GM23248 (cell line): ENCODE measurements around the gene CNNM4. TPM values are rescaled to one million over a fixed set of nuclear protein-coding genes. Genes with fewer than 3 reads are reported as not detected.

Experiments used
- DNase-seq: peaks from one replicate; pipeline ENCODE4 v3.0.0-alpha.2; 2015
- H2AFZ ChIP-seq: fragments of 200-600 bp; sonication (generic); 2 replicates; pipeline ENCODE4 v1.6.1; 2016; ENCODE audit warnings: antibody characterized with exemption
- H3F3A ChIP-seq: fragments of 200-600 bp; sonication (generic); 2 replicates; pipeline ENCODE4 v1.6.1; 2016; ENCODE audit warnings: mild to moderate bottlenecking, antibody characterized with exemption, mixed run types; ENCODE audit not compliant: insufficient read depth
- H3K27ac ChIP-seq: fragments of 200-600 bp; sonication (generic); 2 replicates; pipeline ENCODE4 v1.5.1; 2016; ENCODE audit warnings: mild to moderate bottlenecking
- H3K27me3 ChIP-seq: fragments of 200-600 bp; sonication (generic); replicated peaks from 2 replicates; pipeline ENCODE4 v1.6.1; 2016; ENCODE audit warnings: mild to moderate bottlenecking; ENCODE audit not compliant: insufficient read depth
- H3K36me3 ChIP-seq: fragments of 200-600 bp; sonication (generic); 2 replicates; pipeline ENCODE4 v1.6.1; 2016; ENCODE audit warnings: low read depth, mild to moderate bottlenecking
- H3K4me1 ChIP-seq: fragments of 200-600 bp; sonication (generic); 2 replicates; pipeline ENCODE4 v1.6.1; 2016; ENCODE audit warnings: mild to moderate bottlenecking; ENCODE audit not compliant: insufficient read depth
- H3K4me2 ChIP-seq: fragments of 200-600 bp; sonication (generic); one replicate; pipeline ENCODE4 v1.6.1; 2016; ENCODE audit warnings: mild to moderate bottlenecking; ENCODE audit not compliant: unreplicated experiment
- H3K4me3 ChIP-seq: fragments of 200-600 bp; sonication (generic); 2 replicates; pipeline ENCODE4 v1.5.1; 2016; ENCODE audit warnings: mild to moderate bottlenecking
- H3K79me2 ChIP-seq: fragments of 200-600 bp; sonication (generic); 2 replicates; pipeline ENCODE4 v1.6.1; 2016; ENCODE audit warnings: mild to moderate bottlenecking; ENCODE audit not compliant: insufficient read depth
- H3K9ac ChIP-seq: fragments of 200-600 bp; sonication (generic); 2 replicates; pipeline ENCODE4 v1.6.1; 2016; ENCODE audit warnings: mild to moderate bottlenecking
- H3K9me2 ChIP-seq: fragments of 200-600 bp; sonication (generic); 2 replicates; pipeline ENCODE4 v1.6.1; 2016; ENCODE audit warnings: mixed run types, mild to moderate bottlenecking, moderate library complexity; ENCODE audit not compliant: insufficient read depth
- H3K9me3 ChIP-seq: fragments of 200-600 bp; sonication (generic); one replicate; pipeline ENCODE4 v1.6.1; 2017; ENCODE audit warnings: low read depth
- H4K20me1 ChIP-seq: fragments of 200-600 bp; sonication (generic); 2 replicates; pipeline ENCODE4 v1.6.0; 2016; ENCODE audit not compliant: insufficient read depth
- EZH2 ChIP-seq: fragments of 200-600 bp; sonication (generic); IDR thresholded peaks from 2 replicates; pipeline ENCODE4 v1.6.1; 2018; ENCODE audit warnings: antibody characterized with exemption, mild to moderate bottlenecking; ENCODE audit not compliant: insufficient read depth, poor library complexity, severe bottlenecking
- EZH2phosphoT487 ChIP-seq: fragments of 200-600 bp; sonication (generic); IDR thresholded peaks from 2 replicates; pipeline ENCODE4 v1.6.1; 2018; ENCODE audit warnings: antibody characterized with exemption, moderate library complexity, mild to moderate bottlenecking, low read depth; ENCODE audit not compliant: insufficient read depth
- WGBS, 2 experiments: methylation state at CpG; one replicate each; pipeline ENCODE4 v1.1.6; 2015 to 2017; ENCODE audit warnings: low lambda C conversion rate in 2 of 2, low coverage in 1 of 2; ENCODE audit errors: missing lambda C conversion rate in 2 of 2; 5-methylcytosine and 5-hydroxymethylcytosine counted together
- in situ Hi-C: fragments of 300-500 bp; cut with MboI; formaldehyde crosslinking; loops from 2 replicates; pipeline ENCODE4 v1.15.0; 2020
- polyA plus RNA-seq: library from polyadenylated mRNA; unstranded; fragments of >200 nt; fragmentation: Nextera tagmentation; extraction: Ambion mirVana; gene quantifications from 2 replicates; pipeline ENCODE4 v1.2.1, GENCODE V29; 2016
- total RNA-seq: library from RNA; depleted of rRNA; stranded (reverse); fragments of >200 nt; shearing (Covaris generic); gene quantifications from 2 replicates; pipeline ENCODE4 v1.2.3, GENCODE V29; 2014; rRNA removed

CNNM4 gene
- total RNA-seq = 4.8 and 6.1 TPM in 2 replicates
- 2.4 and 2.8 TPM in 2 replicates for polyA plus RNA-seq

DNA sequence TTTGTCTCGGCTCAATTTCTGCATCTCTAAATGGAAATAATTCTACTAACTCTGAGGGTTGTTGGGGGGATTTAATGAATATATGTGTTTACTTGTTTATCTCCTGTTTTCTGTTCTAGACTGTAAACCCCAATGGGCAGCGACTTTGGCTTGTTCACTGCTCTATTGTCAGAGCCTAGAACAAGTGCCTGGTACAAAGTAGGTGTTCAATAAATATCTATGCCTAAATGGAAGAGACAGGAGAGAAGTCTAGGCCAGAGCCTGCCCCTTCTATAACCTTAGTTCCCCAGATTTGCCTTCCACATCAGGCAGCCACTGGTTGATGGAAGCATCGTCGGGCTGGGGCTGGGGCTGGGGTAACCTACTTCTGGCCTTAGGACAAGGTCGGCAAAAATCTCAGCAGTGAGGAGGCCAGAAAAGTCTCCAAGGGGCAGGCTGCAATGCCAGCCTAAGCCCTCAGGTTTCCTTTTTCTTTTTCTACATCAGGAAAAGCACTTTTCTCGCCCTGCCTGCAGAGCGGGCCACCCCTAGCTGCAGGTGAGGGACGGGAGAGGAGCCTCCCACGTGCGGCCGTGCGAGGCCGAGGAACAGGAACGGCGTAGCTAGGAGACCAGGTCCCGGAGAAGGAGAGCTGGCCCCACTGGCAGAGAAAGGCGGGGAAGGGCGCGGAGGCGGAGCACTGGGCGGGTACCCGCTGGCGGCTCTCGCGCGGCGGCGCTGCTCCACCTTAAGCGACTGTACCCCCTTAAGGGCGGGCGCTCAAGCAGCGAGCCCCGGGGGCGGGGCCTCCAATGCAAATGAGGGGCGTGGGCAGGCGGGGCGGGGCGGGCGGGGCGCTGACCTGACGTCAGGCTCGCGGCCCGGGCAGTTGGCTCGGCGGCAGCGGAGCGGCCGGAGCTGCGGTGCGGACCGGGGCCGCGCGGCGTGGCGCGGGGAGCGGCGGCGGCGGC, at the start of gene CNNM4:
Gene CNNM4, plus strand, starts transcription at position 867 of the 950 bp plus-strand sequence. CDS start 98 bp downstream, outside the sequence.
- Histone ChIP-seq H3K4me3 (peak within 1 kb of the TSS; percentile 72), H3K4me2 (peak within 1 kb of the TSS; percentile 79), H3K4me1 (peaks cover 23% of the 10 kb centered on the region), H3F3A (no peaks in the 10 kb centered on the region), H3K36me3 (no peaks in the 10 kb centered on the region), H4K20me1 (no peaks in the 10 kb centered on the region), H3K9me3 (no peaks in the 10 kb centered on the region), H3K27me3 (no peaks in the 10 kb centered on the region), H3K9ac (peak within 1 kb of the TSS; percentile 72), H3K79me2 (0 out of 2 replicates have a peak, but pooled peaks cover 9% of the 10 kb centered on the region), H3K27ac (peak within 1 kb of the TSS; percentile 19), H2AFZ (peak within 1 kb of the TSS; percentile 86), H3K9me2 (no peaks in the 10 kb centered on the region)
- 6 to 14% methylated on average over 25 to 58 of the region's 62 CpGs for WGBS, 2 experiments
- DNase-seq = peak; percentile 98
- TF ChIP-seq EZH2 (no peak), EZH2phosphoT487 (no peak)
- in situ Hi-C loops = no loop called here

DNA sequence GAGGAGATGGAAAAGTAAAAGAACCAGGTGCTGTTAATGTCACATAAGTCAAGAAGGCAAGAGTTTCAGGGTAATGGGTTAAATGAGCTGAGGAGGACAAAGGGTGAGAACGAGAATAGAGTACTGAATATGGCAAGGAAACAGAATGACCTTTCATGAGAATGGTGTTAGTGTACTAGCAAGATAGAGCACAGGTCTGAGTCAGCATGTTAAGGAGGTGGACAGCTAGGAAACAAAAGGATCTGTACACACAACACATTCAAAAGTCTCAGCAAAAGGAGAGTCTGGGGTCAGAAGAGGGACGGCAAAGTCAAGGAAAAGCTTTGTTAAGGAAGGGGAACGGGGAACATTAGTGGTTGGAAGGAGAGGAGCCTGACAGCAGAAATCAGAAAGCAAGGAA, 49.7 kb upstream of the CNNM4 start:
- Histone ChIP-seq H3K27ac (no peak overlapping the region), H3K79me2 (no peaks in the 10 kb centered on the region), H4K20me1 (no peaks in the 10 kb centered on the region), H3K9me2 (no peaks in the 10 kb centered on the region), H3K4me3 (no peak overlapping the region), H3K4me2 (no peak overlapping the region), H2AFZ (no peak overlapping the region), H3K36me3 (peaks cover 26% of the 10 kb centered on the region), H3K27me3 (no peaks in the 10 kb centered on the region), H3K4me1 (no peaks in the 10 kb centered on the region), H3K9me3 (no peaks in the 10 kb centered on the region), H3K9ac (no peak overlapping the region), H3F3A (no peaks in the 10 kb centered on the region)
- TF ChIP-seq EZH2 = no peak
- TF ChIP-seq EZH2phosphoT487 = no peak
- WGBS, 2 experiments = 75 to 76% methylated on average over 3 of the region's 3 CpGs
- DNase-seq = no peak
- in situ Hi-C loops = no loop called here

DNA sequence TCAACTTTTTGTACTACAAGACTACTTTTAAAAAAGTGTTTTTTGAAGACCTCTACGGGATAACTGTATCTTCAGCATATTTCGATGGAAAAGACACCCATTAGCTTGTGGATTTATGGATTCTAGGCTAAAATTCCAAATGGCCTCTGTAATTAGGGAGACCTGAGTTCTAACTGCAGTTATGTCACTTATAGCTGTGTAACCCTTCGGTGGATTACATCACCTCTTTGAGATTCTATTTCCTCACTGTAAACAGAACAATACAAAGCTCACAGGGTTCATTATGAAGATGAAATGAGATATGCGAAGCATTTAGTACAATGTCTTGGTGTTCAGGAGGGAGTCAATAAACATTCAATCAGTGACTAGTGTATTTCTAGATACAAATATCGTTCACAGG, 45.0 kb upstream of the CNNM4 start:
- H3K27ac ChIP-seq = no peak overlapping the region
- H3K9me2 ChIP-seq = no peaks in the 10 kb centered on the region
- H2AFZ ChIP-seq = no peak overlapping the region
- no peaks in the 10 kb centered on the region for H3F3A ChIP-seq
- in situ Hi-C loops = no loop called here
- no peaks in the 10 kb centered on the region for H3K27me3 ChIP-seq
- peaks cover 12% of the 10 kb centered on the region for H3K36me3 ChIP-seq
- H3K9ac ChIP-seq = no peak overlapping the region
- no peaks in the 10 kb centered on the region for H3K9me3 ChIP-seq
- no peaks in the 10 kb centered on the region for H3K4me1 ChIP-seq
- no peak overlapping the region for H3K4me2 ChIP-seq
- H3K79me2 ChIP-seq = no peaks in the 10 kb centered on the region
- no peak for TF ChIP-seq EZH2
- DNase-seq = no peak
- H4K20me1 ChIP-seq = no peaks in the 10 kb centered on the region
- WGBS, 2 experiments = 92 to 95% methylated on average over 5 of the region's 5 CpGs
- no peak overlapping the region for H3K4me3 ChIP-seq

GRCh38 chr2:96716388-96716787, 44.3 kb upstream of the CNNM4 start:
- H2AFZ ChIP-seq = no peak overlapping the region
- H3K4me2 ChIP-seq = no peak overlapping the region
- in situ Hi-C loops = no loop called here
- no peaks in the 10 kb centered on the region for H3K27me3 ChIP-seq
- no peaks in the 10 kb centered on the region for H3K79me2 ChIP-seq
- no peaks in the 10 kb centered on the region for H3K4me1 ChIP-seq
- no peak for DNase-seq
- H3K27ac ChIP-seq = no peak overlapping the region
- no peak overlapping the region for H3K9ac ChIP-seq
- H3K9me2 ChIP-seq = no peaks in the 10 kb centered on the region
- peaks cover 5% of the 10 kb centered on the region for H3K36me3 ChIP-seq
- H4K20me1 ChIP-seq = no peaks in the 10 kb centered on the region
- H3F3A ChIP-seq = no peaks in the 10 kb centered on the region
- TF ChIP-seq EZH2phosphoT487 (no peak), EZH2 (no peak)
- H3K4me3 ChIP-seq = no peak overlapping the region
- no peaks in the 10 kb centered on the region for H3K9me3 ChIP-seq
